HG02571 (cell line): ENCODE data around the gene ENTR1.
"Not testable (repeated sequence)": the region's sequence is repeated elsewhere in the genome, so short reads cannot be mapped to it uniquely, and the experiment has no call there.

Experiments
- ATAC-seq: cut with Tn5 transposase; IDR thresholded peaks from one replicate; pipeline ENCODE4 v1.9.1; 2021; ENCODE audit warnings: mild to moderate bottlenecking, moderate library complexity; ENCODE audit not compliant: unreplicated experiment

The ENTR1 gene

GRCh38 chr9:136421791-136422190 is 11.4 kb upstream of the ENTR1 start:
- ATAC-seq: no peak

- ATAC-seq: no peak
Measured at GRCh38 chr9:136419092-136419420, 8.6 kb upstream of the ENTR1 start.

- ATAC-seq: no peak
Measured at GRCh38 chr9:136418182-136419091, 8.0 kb upstream of the ENTR1 start.

DNA sequence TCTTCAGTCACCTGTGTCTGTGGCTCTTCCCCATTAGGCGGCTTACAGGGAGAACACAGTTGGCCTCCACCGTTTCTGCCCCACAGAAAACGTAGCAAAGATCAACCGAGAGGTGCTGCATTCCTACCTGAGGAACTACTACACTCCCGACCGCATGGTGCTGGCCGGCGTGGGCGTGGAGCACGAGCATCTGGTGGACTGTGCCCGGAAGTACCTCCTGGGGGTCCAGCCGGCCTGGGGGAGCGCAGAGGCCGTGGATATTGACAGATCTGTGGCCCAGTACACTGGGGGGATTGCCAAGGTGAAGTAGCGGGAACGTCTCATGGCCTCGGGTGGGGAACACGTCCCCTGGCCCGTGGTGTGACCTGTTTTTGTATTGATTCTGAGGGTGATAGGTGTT is 6.5 kb upstream of the ENTR1 start:
- no peak for ATAC-seq

DNA sequence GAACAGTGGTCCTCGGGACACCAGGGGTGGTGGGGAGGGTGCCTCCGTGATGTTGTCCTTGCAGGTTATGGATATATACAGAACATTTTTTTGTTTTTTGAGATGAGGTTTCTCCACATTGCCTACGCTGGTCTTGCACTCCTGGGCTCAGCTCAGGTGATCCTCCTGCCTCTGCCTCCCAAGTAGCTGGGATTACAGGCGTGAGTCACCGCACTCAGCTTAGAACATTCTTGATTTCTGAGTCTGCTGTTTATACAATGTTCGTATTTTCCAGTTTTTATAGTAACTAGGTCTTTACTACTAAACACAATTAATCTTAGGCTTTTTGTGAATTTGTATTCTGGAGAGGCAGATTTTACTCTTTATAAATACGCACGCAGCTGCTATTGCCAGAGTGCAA is 6.0 kb upstream of the ENTR1 start:
- ATAC-seq: no peak

GRCh38 chr9:136412962-136413361 is 2.5 kb upstream of the ENTR1 start:
- no peak for ATAC-seq

DNA sequence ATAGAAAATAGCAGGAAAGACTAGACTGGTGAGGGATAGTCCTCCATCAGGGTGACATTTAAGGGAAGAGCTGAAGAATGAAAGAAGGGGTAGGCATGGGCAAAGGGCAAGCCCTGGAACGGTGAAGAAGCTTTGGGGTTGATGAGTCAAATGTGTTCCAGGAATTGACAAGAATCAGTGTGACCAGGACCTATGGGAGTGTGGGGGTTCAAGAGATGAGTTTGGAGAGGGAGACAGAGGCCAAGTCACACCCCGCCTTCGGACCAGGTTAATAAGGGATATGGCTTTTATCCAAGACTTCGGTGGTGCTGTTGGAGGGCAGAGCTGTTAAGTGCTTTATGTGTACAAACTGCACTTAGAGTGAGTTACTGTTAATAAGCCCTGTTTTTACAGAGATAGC is 964 bp upstream of the ENTR1 start:
- no peak for ATAC-seq

DNA sequence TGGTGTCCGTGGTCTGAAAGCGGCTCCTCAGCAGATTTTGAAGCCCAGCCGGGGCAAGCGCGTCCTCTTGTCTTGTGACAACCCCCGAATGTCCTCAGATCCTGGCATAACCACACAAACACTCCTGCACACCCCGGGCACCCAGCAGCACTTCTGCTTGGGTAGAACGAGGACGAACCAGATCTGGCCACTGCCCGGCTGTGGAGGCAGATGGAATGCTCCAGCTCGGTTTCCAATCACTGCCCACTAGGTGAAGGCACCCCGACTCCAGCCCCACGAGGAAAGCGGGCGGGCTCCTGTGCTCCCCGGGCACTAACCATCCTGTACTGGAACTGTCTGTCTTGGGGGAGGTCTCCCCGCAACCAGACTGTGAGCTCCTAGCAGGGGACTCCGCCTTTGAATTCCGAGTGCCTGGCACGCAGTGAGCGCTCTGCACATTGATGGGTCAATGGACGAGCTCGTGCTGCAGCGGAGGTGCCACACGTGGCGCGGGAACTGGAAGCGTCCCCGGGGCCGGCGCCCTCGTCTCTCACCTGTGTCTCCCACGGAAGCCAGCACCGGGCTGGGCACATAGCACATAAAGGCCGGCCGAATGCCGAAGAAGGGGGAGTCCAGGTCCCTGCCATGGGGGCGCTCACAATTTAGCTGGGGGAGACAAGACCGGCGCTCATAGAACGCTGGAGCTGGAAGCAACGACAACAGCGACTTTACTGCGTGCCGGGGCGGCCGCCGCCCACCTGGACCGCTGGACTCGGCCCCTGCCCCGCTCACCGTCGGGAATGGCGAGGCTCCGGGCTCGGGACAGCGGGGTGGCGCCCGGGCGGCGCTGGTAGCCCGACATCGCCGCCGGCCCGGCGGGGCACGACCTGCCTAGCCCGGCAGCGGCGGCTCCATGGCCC is 608 bp downstream of the ENTR1 start:
- ATAC-seq: peak; percentile 20

DNA sequence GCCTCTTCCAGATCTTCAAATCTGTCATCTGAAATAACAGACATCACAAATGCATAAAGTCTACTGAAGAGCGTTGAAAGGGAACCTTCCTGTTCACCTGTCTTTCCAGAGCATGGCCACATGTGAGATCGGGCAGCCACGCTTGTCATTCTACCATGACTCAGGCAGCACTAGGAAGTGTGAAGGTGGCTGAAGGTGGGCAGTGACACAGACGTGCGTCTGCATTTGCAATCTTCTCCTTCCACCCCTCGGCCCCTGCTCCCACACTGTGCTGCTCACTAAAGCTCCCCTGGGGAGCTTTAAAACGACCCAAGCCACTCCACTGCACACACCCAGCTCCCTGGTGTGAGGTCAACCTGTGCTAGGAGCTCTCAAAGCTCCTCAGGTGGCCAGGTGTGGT is 2.5 kb downstream of the ENTR1 start:
- ATAC-seq: no peak

GRCh38 chr9:136407061-136407460 is 3.4 kb downstream of the ENTR1 start:
- not testable (repeated sequence) for ATAC-seq

DNA sequence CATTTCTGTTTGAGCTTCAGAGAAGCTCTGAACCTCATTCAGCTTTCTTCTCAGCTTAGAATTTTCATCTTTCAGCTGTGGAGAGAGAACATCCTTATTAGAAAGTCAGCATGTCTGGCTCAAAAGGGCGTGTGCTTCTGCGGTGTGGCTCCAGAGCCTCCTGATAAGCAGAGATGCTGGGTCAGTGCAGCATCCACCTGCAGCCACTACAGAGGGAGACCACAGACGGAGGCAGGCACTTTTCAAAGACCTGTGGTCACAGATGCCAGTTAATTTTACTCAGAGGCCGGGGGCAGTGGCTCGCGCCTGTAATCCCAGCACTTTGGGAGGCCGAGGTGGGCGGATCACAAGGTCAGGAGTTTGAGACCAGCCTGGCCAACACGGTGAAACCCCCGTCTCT is 4.5 kb downstream of the ENTR1 start:
- not testable (repeated sequence) for ATAC-seq

DNA sequence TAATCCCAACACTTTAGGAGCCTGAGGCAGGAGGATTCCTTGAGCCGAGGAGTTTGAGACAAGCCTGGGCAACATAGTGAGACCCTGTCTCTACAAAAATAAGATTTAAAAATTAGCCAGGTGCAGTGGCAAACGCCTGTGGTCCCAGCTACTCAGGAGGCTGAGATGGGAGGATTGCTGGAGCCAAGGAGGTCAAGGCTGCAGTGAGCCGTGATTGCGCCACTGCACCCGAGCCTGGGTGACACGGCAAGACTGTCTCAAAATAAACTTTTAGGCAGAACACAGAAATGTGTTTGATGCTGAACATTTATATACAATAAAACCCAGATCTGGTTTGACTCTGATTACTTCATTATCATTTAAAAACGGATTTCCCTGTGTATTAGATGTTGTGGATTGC is 4.9 kb downstream of the ENTR1 start:
- no peak for ATAC-seq

- no peak for ATAC-seq
Measured at GRCh38 chr9:136404801-136405136, 5.6 kb downstream of the ENTR1 start.

- no peak for ATAC-seq
Measured at GRCh38 chr9:136403915-136404800, 6.3 kb downstream of the ENTR1 start.

- ATAC-seq: peak; percentile 36
Measured at GRCh38 chr9:136403538-136403914, 6.9 kb downstream of the ENTR1 start.

- no peak for ATAC-seq
Measured at GRCh38 chr9:136402067-136402466, 8.3 kb downstream of the ENTR1 start.

GRCh38 chr9:136401173-136401922 is 9.1 kb downstream of the ENTR1 start:
- no peak for ATAC-seq

DNA sequence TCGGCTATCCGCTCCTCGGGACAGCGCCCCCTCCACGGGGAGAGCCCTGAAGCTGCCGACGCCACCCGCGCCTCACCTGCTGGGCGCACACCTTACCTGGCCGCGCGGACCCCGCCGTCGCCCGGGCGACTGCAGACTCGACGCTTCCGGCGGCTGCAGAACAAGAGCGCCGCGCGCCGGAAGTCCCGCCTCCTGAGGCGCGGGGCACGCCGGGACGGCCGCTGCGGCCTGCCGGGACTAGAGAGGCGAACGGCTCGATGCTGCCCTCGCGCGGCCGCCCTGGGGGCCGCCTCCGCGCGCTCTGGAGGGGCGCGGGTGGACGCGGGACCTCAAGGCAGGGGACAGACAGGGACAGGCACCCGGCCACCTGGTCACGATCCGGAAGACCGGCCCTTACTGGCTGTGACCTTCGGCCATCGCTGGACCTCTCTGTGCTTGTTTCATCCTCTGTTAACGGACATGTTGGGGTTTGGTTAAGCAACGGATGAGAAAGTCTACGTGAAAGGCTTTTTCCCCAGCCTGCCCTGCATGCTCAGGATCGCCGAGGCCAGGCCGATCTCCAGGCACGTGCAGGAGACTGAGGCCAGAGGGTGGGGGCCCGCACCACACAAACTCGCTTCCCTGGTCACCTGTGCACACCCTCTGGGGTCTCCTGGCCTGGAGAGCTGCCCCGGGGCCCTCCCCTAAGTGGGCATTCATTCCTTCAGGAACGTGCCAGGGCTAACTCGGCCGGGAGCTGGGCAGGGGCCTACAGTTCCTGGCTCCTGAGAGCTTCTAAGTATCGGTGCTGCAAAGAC is 10.2 kb downstream of the ENTR1 start, which contains the start of gene SNAPC4:
Gene SNAPC4 (minus strand): TSS at position 133 of the 797 bp plus-strand sequence. CDS start 1,742 bp downstream, outside the sequence.
- ATAC-seq: peak; percentile 56
